ENCODE measurements around the gene PAPSS2.

Gene PAPSS2

DNA sequence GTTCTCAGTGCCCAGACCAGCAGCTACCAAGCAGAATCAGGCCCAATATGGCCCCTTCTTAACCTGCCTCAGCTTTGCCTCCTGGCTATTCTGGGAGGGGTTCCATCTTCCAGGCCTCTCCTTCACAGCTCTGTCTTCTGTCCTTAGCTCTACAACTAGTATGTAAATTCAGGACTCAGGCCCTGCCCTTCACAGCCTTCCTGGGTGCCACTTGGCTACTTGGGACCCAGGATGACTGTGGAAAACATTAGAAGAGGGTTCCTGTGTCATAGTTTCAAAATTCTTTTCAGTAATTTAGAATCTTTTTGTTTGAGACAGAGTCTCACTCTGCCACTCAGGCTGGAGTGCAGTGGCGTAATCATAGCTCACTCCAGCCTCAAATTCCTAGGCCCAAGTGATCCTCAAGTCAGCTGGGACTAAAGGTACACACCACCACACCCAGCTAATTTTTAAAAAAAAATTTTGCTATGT is 33.2 kb upstream of the PAPSS2 start:
- Histone ChIP-seq H3K4me3 (ENCODE audit: low read depth, low read length) (no peak overlapping the region), H3K27me3 (ENCODE audit: insufficient read depth, low read depth, severe bottlenecking) (no peaks in the 10 kb centered on the region), H3K27ac (no peak overlapping the region), H3K9me3 (ENCODE audit: severe bottlenecking) (no peaks in the 10 kb centered on the region), H3K36me3 (no peaks in the 10 kb centered on the region)
- TF ChIP-seq, protein P1, sequence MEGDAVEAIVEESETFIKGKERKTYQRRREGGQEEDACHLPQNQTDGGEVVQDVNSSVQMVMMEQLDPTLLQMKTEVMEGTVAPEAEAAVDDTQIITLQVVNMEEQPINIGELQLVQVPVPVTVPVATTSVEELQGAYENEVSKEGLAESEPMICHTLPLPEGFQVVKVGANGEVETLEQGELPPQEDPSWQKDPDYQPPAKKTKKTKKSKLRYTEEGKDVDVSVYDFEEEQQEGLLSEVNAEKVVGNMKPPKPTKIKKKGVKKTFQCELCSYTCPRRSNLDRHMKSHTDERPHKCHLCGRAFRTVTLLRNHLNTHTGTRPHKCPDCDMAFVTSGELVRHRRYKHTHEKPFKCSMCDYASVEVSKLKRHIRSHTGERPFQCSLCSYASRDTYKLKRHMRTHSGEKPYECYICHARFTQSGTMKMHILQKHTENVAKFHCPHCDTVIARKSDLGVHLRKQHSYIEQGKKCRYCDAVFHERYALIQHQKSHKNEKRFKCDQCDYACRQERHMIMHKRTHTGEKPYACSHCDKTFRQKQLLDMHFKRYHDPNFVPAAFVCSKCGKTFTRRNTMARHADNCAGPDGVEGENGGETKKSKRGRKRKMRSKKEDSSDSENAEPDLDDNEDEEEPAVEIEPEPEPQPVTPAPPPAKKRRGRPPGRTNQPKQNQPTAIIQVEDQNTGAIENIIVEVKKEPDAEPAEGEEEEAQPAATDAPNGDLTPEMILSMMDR (IDR thresholded peaks at IDR 0.05; ENCODE audit: low read depth, low read length) = no peak
- DNase-seq = no peak

DNA sequence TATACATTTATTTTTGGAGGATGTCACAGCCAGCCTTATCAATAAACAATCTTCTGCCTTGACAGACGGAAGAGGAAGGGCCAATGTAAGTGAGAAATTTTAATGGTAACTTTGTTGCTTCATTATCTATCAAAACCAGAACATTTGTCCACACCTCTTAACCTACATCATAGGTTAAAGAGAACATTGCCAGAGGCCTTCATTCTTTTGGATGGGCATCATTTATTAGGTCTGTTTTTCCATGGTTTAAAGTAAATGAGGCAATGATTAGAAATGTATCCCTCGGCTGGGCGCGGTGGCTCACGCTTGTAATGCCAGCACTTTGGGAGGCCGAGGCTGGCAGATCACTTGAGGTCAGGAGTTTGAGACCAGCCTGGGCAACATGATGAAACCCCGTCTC is 29.5 kb upstream of the PAPSS2 start:
- no peaks in the 10 kb centered on the region for H3K9me3 ChIP-seq (ENCODE audit: severe bottlenecking)
- H3K27me3 ChIP-seq (ENCODE audit: insufficient read depth, low read depth, severe bottlenecking) = no peaks in the 10 kb centered on the region
- H3K4me3 ChIP-seq (ENCODE audit: low read depth, low read length) = no peak overlapping the region
- DNase-seq = no peak
- H3K36me3 ChIP-seq = no peaks in the 10 kb centered on the region
- no peak overlapping the region for H3K27ac ChIP-seq
- TF ChIP-seq, protein P1 (IDR thresholded peaks at IDR 0.05; ENCODE audit: low read depth, low read length) = no peak

DNA sequence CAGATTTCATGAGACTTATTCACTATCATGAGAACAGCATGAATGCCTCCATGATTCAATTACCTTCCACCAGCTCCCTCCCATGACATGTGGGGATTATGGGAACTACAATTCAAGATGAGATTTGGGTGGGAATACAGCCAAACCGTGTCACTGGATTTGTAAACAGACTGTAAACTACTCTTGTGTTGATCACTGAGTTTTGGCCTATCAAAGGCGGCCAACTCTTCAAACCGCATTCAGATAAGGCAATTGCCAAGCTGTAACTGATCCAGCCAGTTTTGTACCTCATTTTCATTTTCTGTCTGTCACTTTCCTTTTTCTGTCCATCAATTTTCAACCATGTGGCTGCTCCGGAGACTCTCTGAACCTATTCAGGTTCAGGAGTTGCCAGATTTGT is 27.2 kb upstream of the PAPSS2 start:
- TF ChIP-seq, protein P1 (IDR thresholded peaks at IDR 0.05; ENCODE audit: low read depth, low read length) = no peak

DNA sequence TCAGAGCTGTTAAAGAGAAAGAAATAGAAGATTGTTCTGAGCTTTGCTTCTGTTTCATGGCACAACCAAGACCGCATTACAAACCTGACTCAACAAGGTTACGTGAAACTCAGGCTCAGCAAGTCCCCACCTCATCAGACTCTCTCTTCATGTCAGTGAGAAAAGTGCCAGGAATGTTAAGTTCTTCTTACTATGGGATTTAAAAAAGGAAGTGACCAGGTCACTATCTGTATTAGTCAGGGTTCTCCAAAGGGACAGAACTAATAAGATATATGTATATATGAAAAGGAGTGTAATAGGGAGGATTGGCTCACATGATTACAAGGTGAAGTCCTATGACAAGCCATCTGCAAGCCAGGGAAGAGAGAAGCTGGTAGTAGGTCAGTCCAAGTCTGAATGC is 25.4 kb upstream of the PAPSS2 start:
- Histone ChIP-seq H3K27ac (no peak overlapping the region), H3K9me3 (ENCODE audit: severe bottlenecking) (no peaks in the 10 kb centered on the region), H3K36me3 (no peaks in the 10 kb centered on the region), H3K4me3 (ENCODE audit: low read depth, low read length) (no peak overlapping the region), H3K27me3 (ENCODE audit: insufficient read depth, low read depth, severe bottlenecking) (no peaks in the 10 kb centered on the region)
- TF ChIP-seq, protein P1 (IDR thresholded peaks at IDR 0.05; ENCODE audit: low read depth, low read length) = no peak
- no peak for DNase-seq

More for the DNA sequence above, 27.2 kb upstream of the PAPSS2 start:
- no peaks in the 10 kb centered on the region for H3K9me3 ChIP-seq (ENCODE audit: severe bottlenecking)
- no peak overlapping the region for H3K27ac ChIP-seq
- H3K4me3 ChIP-seq (ENCODE audit: low read depth, low read length) = no peak overlapping the region
- no peaks in the 10 kb centered on the region for H3K27me3 ChIP-seq (ENCODE audit: insufficient read depth, low read depth, severe bottlenecking)
- H3K36me3 ChIP-seq = no peaks in the 10 kb centered on the region
- DNase-seq = no peak

DNA sequence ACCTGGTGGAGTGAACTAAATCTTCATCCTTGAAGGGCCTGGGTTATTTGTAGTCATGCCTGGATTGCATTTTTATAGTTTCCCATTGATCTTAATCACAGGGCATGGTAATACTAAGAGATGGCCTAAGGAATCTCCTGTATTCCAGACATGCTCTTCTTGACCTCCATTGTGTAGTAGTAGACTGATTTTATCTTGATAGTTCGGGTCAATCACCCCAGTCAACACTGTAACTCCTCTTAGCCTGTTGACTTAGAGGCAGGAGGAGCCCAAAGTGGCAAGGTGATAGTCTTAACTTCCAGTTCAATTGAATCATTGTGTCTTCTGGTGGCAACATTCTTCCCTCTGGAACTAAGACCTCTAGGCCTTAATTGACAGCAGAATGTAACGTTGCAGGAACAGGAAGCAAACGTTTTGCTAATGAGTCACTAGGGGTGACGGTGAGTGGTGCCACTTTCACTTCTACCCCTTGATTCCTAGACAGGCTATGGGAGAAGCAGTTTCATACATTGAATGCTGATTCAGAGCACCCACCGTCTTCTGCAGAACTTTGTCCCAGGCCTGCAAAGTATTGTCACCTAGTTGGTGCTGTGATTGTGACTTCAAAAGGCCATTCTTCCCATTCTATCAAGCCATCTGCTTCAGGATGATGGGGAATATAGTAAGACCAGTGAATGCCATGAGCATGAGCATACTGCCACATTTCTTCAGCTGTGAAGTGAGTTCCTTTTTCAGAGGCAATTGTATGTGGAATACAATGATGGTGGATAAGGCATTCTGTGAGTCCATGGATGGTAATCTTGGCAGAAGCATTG is 24.0 kb upstream of the PAPSS2 start:
- no peaks in the 10 kb centered on the region for H3K36me3 ChIP-seq
- no peak for DNase-seq
- no peak overlapping the region for H3K4me3 ChIP-seq (ENCODE audit: low read depth, low read length)
- TF ChIP-seq, protein P1 (IDR thresholded peaks at IDR 0.05; ENCODE audit: low read depth, low read length) = no peak
- no peaks in the 10 kb centered on the region for H3K9me3 ChIP-seq (ENCODE audit: severe bottlenecking)
- no peak overlapping the region for H3K27ac ChIP-seq
- no peaks in the 10 kb centered on the region for H3K27me3 ChIP-seq (ENCODE audit: insufficient read depth, low read depth, severe bottlenecking)

All from WERI-Rb-1 (cell line).